GM06990 (cell line): ENCODE results near the gene ASB18.

Experiments
- DNase-seq: peaks from one replicate; pipeline ENCODE4 v3.0.0-alpha.2; 2011; ENCODE audit not compliant: insufficient read length; ENCODE audit errors: extremely low read depth
- H3K27me3 ChIP-seq: replicated peaks from 2 replicates; pipeline ENCODE4 v1.6.0; 2011; ENCODE audit warnings: low read length; ENCODE audit not compliant: control insufficient read depth, insufficient read depth
- H3K36me3 ChIP-seq: 2 replicates; pipeline ENCODE4 v1.5.1; 2011; ENCODE audit warnings: low read length; ENCODE audit not compliant: control insufficient read depth, insufficient read depth
- H3K4me3 ChIP-seq: replicated peaks from 2 replicates; pipeline ENCODE4 v1.5.1; 2011; ENCODE audit warnings: low read depth, mild to moderate bottlenecking, control low read depth, low read length
- TF ChIP-seq, protein P1 (sequence below): IDR thresholded peaks from 2 replicates; pipeline ENCODE4 v1.5.1; 2011; ENCODE audit warnings: low read length, control low read depth, mild to moderate bottlenecking, inconsistent platforms; ENCODE audit not compliant: insufficient read depth, poor library complexity, severe bottlenecking

Gene ASB18

DNA sequence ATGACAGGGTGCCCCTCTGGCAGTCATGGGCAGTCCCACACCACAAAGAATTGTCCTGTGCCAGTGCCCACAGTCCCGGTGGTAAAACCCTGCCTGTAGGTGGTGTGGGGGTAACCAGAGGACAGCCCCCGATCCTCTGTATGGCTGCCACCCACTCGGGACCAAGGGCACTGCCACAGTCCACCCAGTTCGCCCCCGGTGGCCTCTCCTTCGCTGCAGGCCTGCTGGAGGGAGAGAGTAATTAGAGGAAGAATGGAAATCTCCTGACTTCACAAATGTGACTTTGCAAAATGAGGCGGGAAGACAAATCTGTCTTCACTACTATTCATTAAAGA is 107.4 kb downstream of the ASB18 start:
- DNase-seq = no peak
- H3K27me3 ChIP-seq = no peaks in the 10 kb centered on the region
- no peak overlapping the region for H3K4me3 ChIP-seq
- TF ChIP-seq, protein P1, sequence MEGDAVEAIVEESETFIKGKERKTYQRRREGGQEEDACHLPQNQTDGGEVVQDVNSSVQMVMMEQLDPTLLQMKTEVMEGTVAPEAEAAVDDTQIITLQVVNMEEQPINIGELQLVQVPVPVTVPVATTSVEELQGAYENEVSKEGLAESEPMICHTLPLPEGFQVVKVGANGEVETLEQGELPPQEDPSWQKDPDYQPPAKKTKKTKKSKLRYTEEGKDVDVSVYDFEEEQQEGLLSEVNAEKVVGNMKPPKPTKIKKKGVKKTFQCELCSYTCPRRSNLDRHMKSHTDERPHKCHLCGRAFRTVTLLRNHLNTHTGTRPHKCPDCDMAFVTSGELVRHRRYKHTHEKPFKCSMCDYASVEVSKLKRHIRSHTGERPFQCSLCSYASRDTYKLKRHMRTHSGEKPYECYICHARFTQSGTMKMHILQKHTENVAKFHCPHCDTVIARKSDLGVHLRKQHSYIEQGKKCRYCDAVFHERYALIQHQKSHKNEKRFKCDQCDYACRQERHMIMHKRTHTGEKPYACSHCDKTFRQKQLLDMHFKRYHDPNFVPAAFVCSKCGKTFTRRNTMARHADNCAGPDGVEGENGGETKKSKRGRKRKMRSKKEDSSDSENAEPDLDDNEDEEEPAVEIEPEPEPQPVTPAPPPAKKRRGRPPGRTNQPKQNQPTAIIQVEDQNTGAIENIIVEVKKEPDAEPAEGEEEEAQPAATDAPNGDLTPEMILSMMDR = no peak
- no peaks in the 10 kb centered on the region for H3K36me3 ChIP-seq

DNA sequence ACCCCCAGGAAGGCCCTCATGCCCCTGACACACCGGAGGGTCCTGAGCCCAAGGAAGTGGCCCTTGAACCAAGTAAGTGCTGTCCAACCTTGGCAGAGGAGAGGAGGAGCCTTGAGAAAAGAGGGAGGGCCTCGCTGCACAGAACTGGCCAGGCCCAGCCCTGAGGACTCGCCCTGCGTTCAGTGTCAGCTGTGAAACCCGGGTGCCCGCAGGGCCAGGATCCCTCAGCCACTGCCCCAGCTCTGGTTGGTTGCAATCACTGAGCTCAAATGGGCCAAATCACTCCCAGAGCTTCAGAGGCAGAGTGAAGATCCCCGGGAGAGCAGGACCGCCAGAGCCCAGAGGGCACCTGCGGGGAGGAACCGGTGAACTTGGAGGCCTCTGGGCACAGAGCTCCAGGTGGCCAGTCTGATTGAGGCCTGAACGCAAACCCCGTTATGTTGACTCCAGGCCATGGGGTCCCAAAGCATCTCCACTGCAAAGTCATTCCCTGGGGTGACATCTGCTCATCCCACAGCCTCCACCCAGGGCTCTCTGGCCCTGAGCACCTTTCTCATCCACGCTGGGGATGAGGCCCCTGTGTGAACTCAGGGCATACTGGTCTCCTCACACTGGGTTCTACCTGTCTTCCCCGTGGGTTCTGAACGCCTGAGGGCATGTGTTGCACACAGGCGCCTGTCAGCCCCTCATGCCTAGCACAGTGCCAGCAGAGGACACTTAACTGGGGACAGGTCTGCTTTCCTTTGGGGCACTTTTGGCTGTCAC is 107.9 kb downstream of the ASB18 start:
- TF ChIP-seq, protein P1 = no peak
- Histone ChIP-seq H3K36me3 (no peaks in the 10 kb centered on the region), H3K27me3 (no peaks in the 10 kb centered on the region), H3K4me3 (no peak overlapping the region)
- DNase-seq = no peak

DNA sequence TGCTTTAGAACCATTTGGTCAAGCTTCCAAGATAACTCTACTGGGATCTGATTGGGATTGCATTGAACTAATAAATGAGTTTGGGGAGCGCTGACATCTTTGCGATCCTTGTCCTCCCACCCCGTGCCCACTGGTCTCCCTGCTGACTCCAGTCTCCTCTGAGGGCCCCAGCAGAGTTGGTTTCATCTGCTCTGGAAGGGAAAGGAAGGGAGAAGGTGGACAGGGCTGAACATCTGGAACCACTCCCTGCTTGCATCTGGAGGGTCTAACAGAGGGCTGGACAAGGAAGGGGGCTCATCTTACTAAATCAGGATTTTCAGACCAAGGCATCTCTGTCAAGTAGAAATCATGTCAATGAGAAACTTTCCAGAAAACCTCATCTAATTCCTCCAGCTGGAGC is 108.8 kb downstream of the ASB18 start:
- TF ChIP-seq, protein P1 = no peak
- DNase-seq = no peak
- Histone ChIP-seq H3K27me3 (no peaks in the 10 kb centered on the region), H3K36me3 (no peaks in the 10 kb centered on the region), H3K4me3 (no peak overlapping the region)

DNA sequence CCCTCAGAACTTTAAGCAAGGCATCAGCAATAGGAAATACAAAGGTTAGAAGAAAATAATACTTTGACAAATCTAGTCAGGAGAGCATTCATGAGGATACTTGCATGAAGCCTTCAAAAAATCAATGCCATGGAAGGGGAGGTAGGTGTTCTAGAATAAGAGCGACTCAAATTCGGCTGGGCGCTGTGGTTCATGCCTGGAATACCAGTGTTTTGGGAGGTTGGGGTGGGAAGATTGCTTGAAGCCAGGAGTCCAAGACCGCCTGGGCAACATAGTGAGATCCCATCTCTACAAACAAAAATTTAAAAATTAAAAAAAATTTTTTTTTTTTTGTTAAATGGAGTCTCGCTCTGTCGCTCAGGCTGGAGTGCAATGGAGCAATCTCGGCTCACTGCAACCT is 117.8 kb downstream of the ASB18 start:
- H3K4me3 ChIP-seq = no peak overlapping the region
- TF ChIP-seq, protein P1 = no peak
- no peaks in the 10 kb centered on the region for H3K36me3 ChIP-seq
- no peak for DNase-seq
- no peaks in the 10 kb centered on the region for H3K27me3 ChIP-seq

DNA sequence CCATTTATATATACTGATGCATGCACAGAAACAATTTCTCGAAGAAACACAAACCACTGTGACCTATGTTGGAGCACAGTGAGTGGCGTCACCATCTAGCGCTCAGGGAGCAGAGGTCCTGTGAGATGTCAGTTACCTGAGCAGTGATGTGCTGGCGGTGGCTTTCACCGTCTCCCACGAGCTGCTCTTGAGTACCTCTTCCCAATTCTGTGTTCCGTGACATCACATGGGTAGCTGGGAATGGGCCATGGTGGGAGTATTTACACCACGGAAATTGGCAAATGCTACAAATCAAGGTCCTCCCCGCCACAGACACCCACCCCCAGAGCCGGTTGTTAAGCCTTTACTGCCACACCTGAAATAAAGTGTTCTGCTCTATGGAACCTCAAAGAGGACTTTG is 120.4 kb downstream of the ASB18 start:
- TF ChIP-seq, protein P1 = no peak
- Histone ChIP-seq H3K4me3 (no peak overlapping the region), H3K36me3 (no peaks in the 10 kb centered on the region), H3K27me3 (no peaks in the 10 kb centered on the region)
- DNase-seq = no peak
